ENCODE results near the gene UPK1A. TPM values are rescaled to one million over a fixed set of nuclear protein-coding genes. Genes with fewer than 3 reads are reported as not detected.
"Not testable (repeated sequence)": the region's sequence is repeated elsewhere in the genome, so short reads cannot be mapped to it uniquely, and the experiment has no call there.

The UPK1A gene
- total RNA-seq, 1 experiment from 2014 or later = not detected

GRCh38 chr19:35689836-35690235 is 23.5 kb downstream of the UPK1A start:
- ChIA-PET POLR2A (no interaction called here), CTCF (no interaction called here)
- BruUV-seq (replicated peaks) = no TSS peak
- Mint-ChIP-seq H3K36me3 (ENCODE audit: insufficient read depth, unreplicated experiment) (no peaks in the 10 kb centered on the region), H3K4me1 (ENCODE audit: insufficient read depth, unreplicated experiment) (no peaks in the 10 kb centered on the region), H3K27me3 (ENCODE audit: insufficient read depth, unreplicated experiment) (no peaks in the 10 kb centered on the region), H3K9me3 (ENCODE audit: unreplicated experiment) (no peaks in the 10 kb centered on the region), H3K4me3 (ENCODE audit: unreplicated experiment) (no peak overlapping the region), H3K27ac (ENCODE audit: low read depth, unreplicated experiment) (no peak overlapping the region)
- DNase-seq (ENCODE audit: unreplicated experiment) = no peak
- TF ChIP-seq, protein P1, sequence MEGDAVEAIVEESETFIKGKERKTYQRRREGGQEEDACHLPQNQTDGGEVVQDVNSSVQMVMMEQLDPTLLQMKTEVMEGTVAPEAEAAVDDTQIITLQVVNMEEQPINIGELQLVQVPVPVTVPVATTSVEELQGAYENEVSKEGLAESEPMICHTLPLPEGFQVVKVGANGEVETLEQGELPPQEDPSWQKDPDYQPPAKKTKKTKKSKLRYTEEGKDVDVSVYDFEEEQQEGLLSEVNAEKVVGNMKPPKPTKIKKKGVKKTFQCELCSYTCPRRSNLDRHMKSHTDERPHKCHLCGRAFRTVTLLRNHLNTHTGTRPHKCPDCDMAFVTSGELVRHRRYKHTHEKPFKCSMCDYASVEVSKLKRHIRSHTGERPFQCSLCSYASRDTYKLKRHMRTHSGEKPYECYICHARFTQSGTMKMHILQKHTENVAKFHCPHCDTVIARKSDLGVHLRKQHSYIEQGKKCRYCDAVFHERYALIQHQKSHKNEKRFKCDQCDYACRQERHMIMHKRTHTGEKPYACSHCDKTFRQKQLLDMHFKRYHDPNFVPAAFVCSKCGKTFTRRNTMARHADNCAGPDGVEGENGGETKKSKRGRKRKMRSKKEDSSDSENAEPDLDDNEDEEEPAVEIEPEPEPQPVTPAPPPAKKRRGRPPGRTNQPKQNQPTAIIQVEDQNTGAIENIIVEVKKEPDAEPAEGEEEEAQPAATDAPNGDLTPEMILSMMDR (IDR thresholded peaks at IDR 0.05; ENCODE audit: unreplicated experiment) = no peak
- intact Hi-C loops (cut with micrococcal nuclease) = loop anchor here (5.0 kb wide), 2 partner anchors 132 to 192 kb away; no protein-coding TSS in a partner anchor

GRCh38 chr19:35691106-35691505 is 24.8 kb downstream of the UPK1A start:
- POLR2A ChIA-PET = not testable (repeated sequence)

DNA sequence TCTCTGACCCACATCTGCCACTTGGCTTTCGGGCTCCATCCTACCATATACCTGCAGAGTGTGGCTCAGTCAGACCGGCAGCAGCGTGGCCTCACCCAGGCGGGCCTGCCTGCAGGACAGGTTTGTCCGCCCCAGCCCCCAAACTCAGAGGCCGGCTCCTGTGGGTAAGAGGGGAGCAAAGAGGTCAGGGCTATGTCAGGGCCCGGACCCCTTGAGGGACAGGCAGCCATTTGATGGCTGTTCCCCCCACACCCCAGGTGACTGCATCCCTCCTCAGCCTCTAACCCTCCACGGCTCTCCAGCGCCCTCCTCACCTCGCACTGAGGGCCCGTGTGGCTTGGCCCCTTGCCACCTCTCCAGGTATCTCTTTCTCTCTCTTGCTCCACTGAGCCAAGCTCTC is 25.7 kb downstream of the UPK1A start:
- Mint-ChIP-seq H3K4me3 (ENCODE audit: unreplicated experiment) (no peak overlapping the region), H3K27ac (ENCODE audit: low read depth, unreplicated experiment) (no peak overlapping the region), H3K36me3 (ENCODE audit: insufficient read depth, unreplicated experiment) (no peaks in the 10 kb centered on the region), H3K4me1 (ENCODE audit: insufficient read depth, unreplicated experiment) (no peaks in the 10 kb centered on the region), H3K9me3 (ENCODE audit: unreplicated experiment) (no peaks in the 10 kb centered on the region), H3K27me3 (ENCODE audit: insufficient read depth, unreplicated experiment) (no peaks in the 10 kb centered on the region)
- BruUV-seq (replicated peaks) = no TSS peak
- CTCF ChIA-PET = interaction anchor here (0.7 to 1.5 kb wide), 6 partner anchors 11 to 144 kb away, joined by 3 to 5 read pairs (median 4); partner anchors contain the start of gene LIN37
- POLR2A ChIA-PET = interaction anchor here (0.6 to 0.7 kb wide), 2 partner anchors 147 to 374 kb away, joined by 3 to 5 read pairs; no protein-coding TSS in a partner anchor
- no peak for DNase-seq (ENCODE audit: unreplicated experiment)
- TF ChIP-seq, protein P1 (IDR thresholded peaks at IDR 0.05; ENCODE audit: unreplicated experiment) = no peak
- intact Hi-C loops (cut with micrococcal nuclease) = loop anchor here (5.0 kb wide), 2 partner anchors 130 to 190 kb away; no protein-coding TSS in a partner anchor

More at GRCh38 chr19:35691106-35691505, 24.8 kb downstream of the UPK1A start:
- H3K27me3 Mint-ChIP-seq (ENCODE audit: insufficient read depth, unreplicated experiment); H3K27ac Mint-ChIP-seq (ENCODE audit: low read depth, unreplicated experiment); H3K36me3 Mint-ChIP-seq (ENCODE audit: insufficient read depth, unreplicated experiment); H3K4me3 Mint-ChIP-seq (ENCODE audit: unreplicated experiment); H3K9me3 Mint-ChIP-seq (ENCODE audit: unreplicated experiment); H3K4me1 Mint-ChIP-seq (ENCODE audit: insufficient read depth, unreplicated experiment); DNase-seq (ENCODE audit: unreplicated experiment); BruUV-seq (replicated peaks): not testable (repeated sequence)
- CTCF ChIA-PET = interaction anchor here (0.8 kb wide), 1 partner anchor 143 kb away, joined by 3 read pairs; no protein-coding TSS in a partner anchor
- intact Hi-C loops (cut with micrococcal nuclease) = loop anchor here (5.0 kb wide), 2 partner anchors 131 to 191 kb away; no protein-coding TSS in a partner anchor

DNA sequence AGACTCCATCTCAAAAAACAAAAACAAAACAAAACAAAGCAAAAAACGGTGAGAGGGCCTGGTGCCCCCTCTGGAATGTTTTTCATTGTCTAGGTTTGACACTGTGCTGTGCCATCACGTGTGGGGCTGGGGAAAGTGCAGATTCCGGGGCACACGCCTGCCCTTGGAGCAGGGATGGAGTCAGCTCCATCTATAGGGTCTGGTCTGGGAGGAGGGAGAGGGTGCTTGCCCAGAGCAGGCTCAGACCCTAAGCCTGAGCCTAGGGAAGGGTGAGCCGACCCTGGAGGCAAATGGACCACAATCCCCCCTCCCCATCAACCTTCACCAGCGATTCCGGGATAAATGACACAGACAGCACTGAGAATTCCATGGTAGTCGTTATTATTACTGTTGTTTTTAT is 27.1 kb downstream of the UPK1A start:
- no peak for DNase-seq (ENCODE audit: unreplicated experiment)
- H3K27me3 Mint-ChIP-seq (ENCODE audit: insufficient read depth, unreplicated experiment) = no peaks in the 10 kb centered on the region
- POLR2A ChIA-PET = interaction anchor here (1.1 kb wide), 1 partner anchor 47 kb away, joined by 3 read pairs; no protein-coding TSS in a partner anchor
- H3K4me1 Mint-ChIP-seq (ENCODE audit: insufficient read depth, unreplicated experiment) = no peaks in the 10 kb centered on the region
- H3K9me3 Mint-ChIP-seq (ENCODE audit: unreplicated experiment) = no peaks in the 10 kb centered on the region
- TF ChIP-seq, protein P1 (IDR thresholded peaks at IDR 0.05; ENCODE audit: unreplicated experiment) = no peak
- CTCF ChIA-PET = interaction anchor here (0.6 to 1.5 kb wide), 21 partner anchors 8 to 191 kb away, joined by 3 to 9 read pairs (median 4); partner anchors contain the start of gene UPK1A
- no TSS peak for BruUV-seq (replicated peaks)
- no peak overlapping the region for H3K4me3 Mint-ChIP-seq (ENCODE audit: unreplicated experiment)
- no peaks in the 10 kb centered on the region for H3K36me3 Mint-ChIP-seq (ENCODE audit: insufficient read depth, unreplicated experiment)
- no peak overlapping the region for H3K27ac Mint-ChIP-seq (ENCODE audit: low read depth, unreplicated experiment)
- intact Hi-C loops (cut with micrococcal nuclease) = loop anchor here (1.0 to 5.0 kb wide), 3 partner anchors 24 to 189 kb away; no protein-coding TSS in a partner anchor
